ENCODE data around the gene ARMC5. TPM values are rescaled to one million over a fixed set of nuclear protein-coding genes. Genes with fewer than 3 reads are reported as not detected.

The ARMC5 gene
- total RNA-seq, 2 donors from 2014 or later, result 8.8 to 10.8 TPM

GRCh38 chr16:31486045-31486444 is 26.7 kb downstream of the ARMC5 start:
- no peak overlapping the region for H3K27ac ChIP-seq
- H3K9me3 ChIP-seq, result no peaks in the 10 kb centered on the region
- H3K4me3 ChIP-seq, result no peak overlapping the region
- DNase-seq (ENCODE audit: low spot score) (no peak), ATAC-seq (ENCODE audit: insufficient number of reproducible peaks, low FRiP score, low read depth) (no peak)
- H3K27me3 ChIP-seq (replicated peaks; ENCODE audit: insufficient read depth), result no peaks in the 10 kb centered on the region
- peaks cover 6 to 16% of the 10 kb centered on the region in 2 donors for H3K4me1 ChIP-seq (ENCODE audit: control insufficient read depth in 1 of 2, low read depth in 2 of 2)
- peaks cover 4% of the 10 kb centered on the region for H3K36me3 ChIP-seq
- no peak for TF ChIP-seq CTCF (IDR thresholded peaks at IDR 0.05)

- DNase-seq (ENCODE audit: low spot score) (no peak), ATAC-seq (ENCODE audit: insufficient number of reproducible peaks, low FRiP score, low read depth) (no peak)
- Histone ChIP-seq H3K36me3 (peaks cover 10% of the 10 kb centered on the region), H3K27me3 (replicated peaks; ENCODE audit: insufficient read depth) (no peaks in the 10 kb centered on the region), H3K4me1 (ENCODE audit: control insufficient read depth in 1 of 2, low read depth in 2 of 2) (peaks cover 6 to 16% of the 10 kb centered on the region in 2 donors), H3K4me3 (peak overlapping the region; percentile 74), H3K27ac (no peak overlapping the region), H3K9me3 (no peaks in the 10 kb centered on the region)
- TF ChIP-seq CTCF (IDR thresholded peaks at IDR 0.05), result no peak
These were observed 27.9 kb downstream of the ARMC5 start for GRCh38 chr16:31487071-31487719.

- H3K27me3 ChIP-seq (replicated peaks; ENCODE audit: insufficient read depth), result no peaks in the 10 kb centered on the region
- TF ChIP-seq CTCF (IDR thresholded peaks at IDR 0.05), result no peak
- no peaks in the 10 kb centered on the region for H3K9me3 ChIP-seq
- peak overlapping the region; percentile 74 for H3K4me3 ChIP-seq
- peaks cover 16% of the 10 kb centered on the region for H3K36me3 ChIP-seq
- ATAC-seq (ENCODE audit: insufficient number of reproducible peaks, low FRiP score, low read depth) (no peak), DNase-seq (ENCODE audit: low spot score) (no peak)
- no peak overlapping the region for H3K27ac ChIP-seq
- H3K4me1 ChIP-seq (ENCODE audit: control insufficient read depth in 1 of 2, low read depth in 2 of 2), result peaks cover 6 to 16% of the 10 kb centered on the region in 2 donors
These were observed 28.6 kb downstream of the ARMC5 start for GRCh38 chr16:31487720-31488467.

GRCh38 chr16:31488468-31489297 is 29.4 kb downstream of the ARMC5 start:
- DNase-seq (ENCODE audit: low spot score), result no peak
- peaks cover 24% of the 10 kb centered on the region for H3K36me3 ChIP-seq
- no peak for ATAC-seq (ENCODE audit: insufficient number of reproducible peaks, low FRiP score, low read depth)
- TF ChIP-seq CTCF (IDR thresholded peaks at IDR 0.05), result no peak
- H3K4me1 ChIP-seq (ENCODE audit: control insufficient read depth in 1 of 2, low read depth in 2 of 2), result peaks cover 6 to 16% of the 10 kb centered on the region in 2 donors
- no peaks in the 10 kb centered on the region for H3K27me3 ChIP-seq (replicated peaks; ENCODE audit: insufficient read depth)
- H3K9me3 ChIP-seq, result no peaks in the 10 kb centered on the region
- H3K27ac ChIP-seq, result no peak overlapping the region
- H3K4me3 ChIP-seq, result peak overlapping the region; percentile 74

GRCh38 chr16:31489298-31489564 is 29.9 kb downstream of the ARMC5 start:
- peaks cover 6 to 16% of the 10 kb centered on the region in 2 donors for H3K4me1 ChIP-seq (ENCODE audit: control insufficient read depth in 1 of 2, low read depth in 2 of 2)
- TF ChIP-seq CTCF (IDR thresholded peaks at IDR 0.05), result no peak
- no peaks in the 10 kb centered on the region for H3K27me3 ChIP-seq (replicated peaks; ENCODE audit: insufficient read depth)
- peaks cover 27% of the 10 kb centered on the region for H3K36me3 ChIP-seq
- H3K27ac ChIP-seq, result no peak overlapping the region
- DNase-seq (ENCODE audit: low spot score) (no peak), ATAC-seq (ENCODE audit: insufficient number of reproducible peaks, low FRiP score, low read depth) (no peak)
- H3K9me3 ChIP-seq, result no peaks in the 10 kb centered on the region
- H3K4me3 ChIP-seq, result no peak overlapping the region

All from thoracic aorta (tissue), 2 donors.